Activated B cell treated with CpG ODN at 0.5 μM for 24 hours (primary cell): Measurements from ENCODE around the gene AMIGO2. TPM values are rescaled to one million over a fixed set of nuclear protein-coding genes. Genes with fewer than 3 reads are reported as not detected.
A peak's percentile ranks its signal among the peaks of the same experiment; 100 is the strongest.

Source experiments
- ATAC-seq: fragments of 200-7000 bp; cut with Tn5 transposase; one replicate; pipeline ENCODE4 v1.10.0; 2021; ENCODE audit warnings: low read depth, mild to moderate bottlenecking, moderate library complexity
- CTCF ChIA-PET: fragments of 350-600 bp; sonication (Branson Sonifier 250); formaldehyde crosslinking; loops from one replicate; lab custom pipeline; 2021; ENCODE audit warnings: antibody characterized with exemption; lab: Charles Lee
- POLR2A ChIA-PET: fragments of 350-600 bp; sonication (Branson Sonifier 250); formaldehyde crosslinking; loops from one replicate; lab custom pipeline; 2021; ENCODE audit warnings: antibody characterized with exemption; lab: Charles Lee
- DNase-seq: peaks from one replicate; pipeline ENCODE4 v3.0.0; 2022
- H3K27ac Mint-ChIP-seq: one replicate; pipeline ENCODE4 v1.8.0; 2020; ENCODE audit warnings: mixed read lengths
- H3K27me3 Mint-ChIP-seq: one replicate; pipeline ENCODE4 v1.8.0; 2021; ENCODE audit warnings: mixed read lengths
- H3K36me3 Mint-ChIP-seq: one replicate; pipeline ENCODE4 v1.8.0; 2021; ENCODE audit warnings: low read depth, mixed read lengths
- H3K4me1 Mint-ChIP-seq: one replicate; pipeline ENCODE4 v1.8.0; 2021; ENCODE audit warnings: mixed read lengths
- H3K4me3 Mint-ChIP-seq: one replicate; pipeline ENCODE4 v1.8.0; 2020; ENCODE audit warnings: mild to moderate bottlenecking, mixed read lengths
- H3K9me3 Mint-ChIP-seq: one replicate; pipeline ENCODE4 v1.8.0; 2020; ENCODE audit warnings: mixed read lengths
- intact Hi-C: fragments of 100-400 bp; cut with micrococcal nuclease; formaldehyde crosslinking; loops from one replicate; pipeline ENCODE4 v1.15.1; 2024
- total RNA-seq: library from RNA; stranded (reverse); gene quantifications from 2 replicates; pipeline ENCODE4 v1.2.3, GENCODE V29; 2022
- TF ChIP-seq, protein P1 (sequence below): fragments of 200-600 bp; IDR thresholded peaks from one replicate; pipeline ENCODE4 v1.8.0; 2022; ENCODE audit warnings: antibody characterized with exemption, mild to moderate bottlenecking

The AMIGO2 gene
- total RNA-seq, 1 donor from 2014 or later: 14.1 TPM

DNA sequence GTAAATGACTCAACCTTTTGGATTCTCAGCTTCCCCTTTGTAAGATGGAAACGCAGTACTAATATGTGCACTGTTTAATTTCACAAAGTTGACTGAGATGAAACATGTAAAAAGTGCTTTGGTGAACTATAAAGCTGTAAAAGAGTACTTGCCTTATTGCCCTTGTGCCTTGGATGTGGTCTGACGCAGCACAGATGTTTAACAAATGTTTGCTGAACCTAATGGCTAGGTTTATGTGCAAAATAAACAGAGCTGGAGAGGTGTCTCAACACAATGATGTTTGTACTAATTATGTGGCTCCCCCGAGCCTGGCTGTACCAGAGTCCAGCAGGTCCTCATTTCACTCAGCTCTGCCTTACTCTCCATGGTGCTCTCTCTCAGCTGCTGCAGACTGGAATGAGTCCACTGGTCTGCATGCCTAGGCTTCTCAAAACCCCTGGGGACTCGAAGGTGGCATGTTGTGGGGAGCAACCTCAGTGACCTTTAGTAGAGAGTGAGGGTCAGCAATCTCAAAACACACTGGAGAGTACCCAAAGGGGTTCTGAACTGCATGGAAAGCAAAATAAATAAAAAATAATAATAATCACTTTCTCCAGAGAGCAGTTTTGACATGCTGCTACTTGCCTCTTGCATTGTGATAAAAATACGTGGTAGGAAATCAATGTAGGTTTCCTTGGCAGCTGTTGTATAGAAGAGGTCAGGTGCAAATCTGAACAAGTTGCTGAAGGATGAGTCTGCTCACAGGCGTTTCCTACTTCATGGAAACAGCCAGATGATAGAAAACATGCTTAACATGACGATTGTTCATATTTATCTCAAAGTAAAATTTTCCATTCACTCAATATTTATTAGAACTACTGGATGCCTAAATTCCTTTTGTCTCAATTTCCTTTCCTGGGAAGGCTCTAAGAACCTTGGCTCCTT, 8.5 kb upstream of the AMIGO2 start:
- DNase-seq (no peak), ATAC-seq (no peak)
- H3K9me3 Mint-ChIP-seq: no peaks in the 10 kb centered on the region
- no peak overlapping the region for H3K27ac Mint-ChIP-seq
- intact Hi-C loops: no loop called here
- CTCF ChIA-PET: no interaction called here
- H3K27me3 Mint-ChIP-seq: no peaks in the 10 kb centered on the region
- no peaks in the 10 kb centered on the region for H3K36me3 Mint-ChIP-seq
- H3K4me3 Mint-ChIP-seq: no peak overlapping the region
- POLR2A ChIA-PET: interaction anchor here (1.2 kb wide), 1 partner anchor 10 kb away, joined by 4 read pairs; the partner anchor contains the start of gene PCED1B
- H3K4me1 Mint-ChIP-seq: peaks cover 33% of the 10 kb centered on the region
- TF ChIP-seq, protein P1, sequence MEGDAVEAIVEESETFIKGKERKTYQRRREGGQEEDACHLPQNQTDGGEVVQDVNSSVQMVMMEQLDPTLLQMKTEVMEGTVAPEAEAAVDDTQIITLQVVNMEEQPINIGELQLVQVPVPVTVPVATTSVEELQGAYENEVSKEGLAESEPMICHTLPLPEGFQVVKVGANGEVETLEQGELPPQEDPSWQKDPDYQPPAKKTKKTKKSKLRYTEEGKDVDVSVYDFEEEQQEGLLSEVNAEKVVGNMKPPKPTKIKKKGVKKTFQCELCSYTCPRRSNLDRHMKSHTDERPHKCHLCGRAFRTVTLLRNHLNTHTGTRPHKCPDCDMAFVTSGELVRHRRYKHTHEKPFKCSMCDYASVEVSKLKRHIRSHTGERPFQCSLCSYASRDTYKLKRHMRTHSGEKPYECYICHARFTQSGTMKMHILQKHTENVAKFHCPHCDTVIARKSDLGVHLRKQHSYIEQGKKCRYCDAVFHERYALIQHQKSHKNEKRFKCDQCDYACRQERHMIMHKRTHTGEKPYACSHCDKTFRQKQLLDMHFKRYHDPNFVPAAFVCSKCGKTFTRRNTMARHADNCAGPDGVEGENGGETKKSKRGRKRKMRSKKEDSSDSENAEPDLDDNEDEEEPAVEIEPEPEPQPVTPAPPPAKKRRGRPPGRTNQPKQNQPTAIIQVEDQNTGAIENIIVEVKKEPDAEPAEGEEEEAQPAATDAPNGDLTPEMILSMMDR: no peak

DNA sequence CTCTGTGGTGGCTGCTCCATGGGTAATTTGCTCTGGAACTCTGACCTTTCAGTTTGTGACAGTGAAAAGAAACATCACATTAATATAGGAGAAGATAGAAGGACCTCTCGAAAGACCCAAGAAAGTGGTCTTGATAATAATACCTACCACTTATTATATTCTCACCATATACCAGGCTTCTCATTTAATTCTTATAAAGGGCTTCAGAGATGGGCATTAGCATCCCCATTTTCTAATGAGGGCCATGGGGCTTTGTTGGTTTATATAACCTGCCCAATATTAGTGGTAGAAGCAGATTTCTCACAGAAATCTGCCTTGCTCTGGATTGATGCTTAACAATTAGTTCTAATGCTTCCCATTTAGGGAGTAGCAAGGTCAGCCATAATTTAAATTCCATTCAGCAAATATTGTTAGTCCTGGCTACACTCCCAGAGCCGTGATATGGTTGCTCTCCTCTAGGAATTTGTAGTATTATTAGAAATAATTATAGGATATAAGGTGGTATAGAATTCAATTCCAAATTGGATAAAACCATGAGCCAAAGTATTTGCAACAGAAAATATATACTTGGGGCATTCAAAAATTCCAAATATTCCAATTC, 7.4 kb upstream of the AMIGO2 start:
- ATAC-seq: no peak
- Mint-ChIP-seq H3K27ac (no peak overlapping the region), H3K4me1 (peaks cover 44% of the 10 kb centered on the region), H3K4me3 (no peak overlapping the region), H3K36me3 (peaks cover 2% of the 10 kb centered on the region), H3K9me3 (no peaks in the 10 kb centered on the region), H3K27me3 (no peaks in the 10 kb centered on the region)
- ChIA-PET CTCF (no interaction called here), POLR2A (interaction anchor here (1.2 kb wide), 1 partner anchor 8 kb away, joined by 4 read pairs; the partner anchor contains the start of gene PCED1B)
- DNase-seq: no peak
- TF ChIP-seq, protein P1: no peak
- intact Hi-C loops: no loop called here

DNA sequence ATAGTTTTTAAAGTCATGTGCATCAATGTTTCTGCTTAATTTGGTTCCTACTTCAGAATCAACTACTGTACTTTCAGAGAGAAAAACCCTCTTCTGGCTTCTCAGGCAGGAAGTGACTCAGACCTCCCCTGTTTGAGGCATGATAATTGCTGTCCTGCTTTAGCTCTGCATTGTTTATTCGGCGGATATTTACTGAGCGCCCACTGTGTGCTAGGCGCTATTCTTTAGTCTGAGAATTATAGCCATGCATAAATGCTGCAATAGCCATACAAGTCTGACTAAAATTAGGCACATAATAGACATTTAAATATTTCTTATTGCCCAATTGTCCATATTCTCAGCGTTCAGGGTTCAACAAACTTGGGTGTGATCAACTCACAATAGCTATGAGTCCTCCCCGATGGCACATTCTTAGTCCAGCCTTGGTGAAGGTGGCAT, 6.1 kb upstream of the AMIGO2 start:
- Mint-ChIP-seq H3K27me3 (no peaks in the 10 kb centered on the region), H3K36me3 (peaks cover 3% of the 10 kb centered on the region), H3K27ac (peak overlapping the region; percentile 46), H3K4me3 (peak overlapping the region; percentile 44), H3K9me3 (no peaks in the 10 kb centered on the region), H3K4me1 (peaks cover 58% of the 10 kb centered on the region)
- ChIA-PET POLR2A (interaction anchor here (0.5 to 0.9 kb wide), 6 partner anchors 8 to 399 kb away, joined by 3 to 8 read pairs (median 4); no protein-coding TSS in a partner anchor), CTCF (interaction anchor here (1.2 kb wide), 1 partner anchor 312 kb away, joined by 8 read pairs; no protein-coding TSS in a partner anchor)
- DNase-seq (no peak), ATAC-seq (peak; percentile 82)
- intact Hi-C loops: no loop called here
- TF ChIP-seq, protein P1: no peak

DNA sequence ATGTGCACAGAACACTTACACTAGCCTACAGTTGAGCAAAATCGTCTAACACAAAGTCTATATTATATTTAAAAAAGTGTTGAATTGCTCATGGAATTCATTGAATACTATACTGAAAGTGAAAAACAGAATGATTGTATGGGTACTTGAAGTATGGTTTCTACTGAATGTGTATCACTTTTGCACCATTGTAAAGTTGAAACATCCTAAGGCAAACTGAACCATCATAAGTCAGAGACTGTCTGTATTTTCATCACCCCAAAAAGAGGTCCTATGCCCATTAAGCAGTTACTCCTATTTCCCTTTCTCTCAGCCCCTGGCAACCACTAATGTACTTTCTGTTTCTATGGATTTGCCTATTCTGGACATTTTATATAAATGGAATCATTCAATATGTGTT, 4.4 kb upstream of the AMIGO2 start:
- peak overlapping the region; percentile 70 for H3K27ac Mint-ChIP-seq
- intact Hi-C loops: loop anchor here (5.0 kb wide), 1 partner anchor 1092 kb away; the partner anchor contains the start of gene SCAF11
- ChIA-PET CTCF (interaction anchor here (0.6 kb wide), 1 partner anchor 113 kb away, joined by 4 read pairs; no protein-coding TSS in a partner anchor), POLR2A (interaction anchor here (0.9 kb wide), 1 partner anchor 134 kb away, joined by 3 read pairs; no protein-coding TSS in a partner anchor)
- H3K27me3 Mint-ChIP-seq: no peaks in the 10 kb centered on the region
- no peak overlapping the region for H3K4me3 Mint-ChIP-seq
- H3K36me3 Mint-ChIP-seq: peaks cover 15% of the 10 kb centered on the region
- TF ChIP-seq, protein P1: no peak
- ATAC-seq (no peak), DNase-seq (no peak)
- H3K9me3 Mint-ChIP-seq: no peaks in the 10 kb centered on the region
- peaks cover 63% of the 10 kb centered on the region for H3K4me1 Mint-ChIP-seq
